HFFc6 (cell line): Measurements from ENCODE around the gene STRBP. TPM values are rescaled to one million over a fixed set of nuclear protein-coding genes. Genes with fewer than 3 reads are reported as not detected.

Experiments
- DNase-seq: peaks from one replicate; pipeline ENCODE4 v3.0.0-alpha.2; 2018
- H3K27ac Mint-ChIP-seq: 2 replicates; pipeline ENCODE4 v1.8.0; 2020; ENCODE audit warnings: mild to moderate bottlenecking, mixed read lengths
- H3K27me3 Mint-ChIP-seq: 2 replicates; pipeline ENCODE4 v1.8.0; 2021; ENCODE audit warnings: mild to moderate bottlenecking, moderate library complexity, mixed read lengths; ENCODE audit not compliant: insufficient read depth
- H3K36me3 Mint-ChIP-seq: 2 replicates; pipeline ENCODE4 v1.8.0; 2021; ENCODE audit warnings: low read depth, mixed read lengths
- H3K4me1 Mint-ChIP-seq: 2 replicates; pipeline ENCODE4 v1.8.0; 2020; ENCODE audit warnings: low read depth, mixed read lengths
- H3K4me3 Mint-ChIP-seq: 2 replicates; pipeline ENCODE4 v1.8.0; 2020; ENCODE audit warnings: mild to moderate bottlenecking, moderate library complexity, mixed read lengths
- H3K9me3 Mint-ChIP-seq: 2 replicates; pipeline ENCODE4 v1.8.0; 2020; ENCODE audit warnings: mild to moderate bottlenecking, mixed read lengths
- CTCF ChIP-seq: fragments of 200-600 bp; sonication (generic); IDR thresholded peaks from 2 replicates; pipeline ENCODE4 v1.5.0; 2021; ENCODE audit warnings: antibody characterized with exemption, mild to moderate bottlenecking
- total RNA-seq, 6 experiments: library from RNA; stranded (reverse); fragmentation: NEBNext Ultra II Directional; extraction: Animal tissue kit (Norgen Biotek cat#: 25700); gene quantifications; 2 replicates in 1 of 6; 3 replicates in 5 of 6; pipeline ENCODE4 v1.2.3, GENCODE V29; 2021

Gene STRBP
- total RNA-seq, 6 experiments from 2014 or later, result 1.4 to 2.5 (median 1.9) TPM

- Mint-ChIP-seq H3K4me3 (no peak overlapping the region), H3K9me3 (no peaks in the 10 kb centered on the region), H3K4me1 (peaks cover 9% of the 10 kb centered on the region; the same call in 1 of the 2 replicates), H3K27ac (no peak overlapping the region), H3K36me3 (no peaks in the 10 kb centered on the region), H3K27me3 (peaks cover 2% of the 10 kb centered on the region)
- TF ChIP-seq CTCF, result no peak
- DNase-seq, result no peak
Measured at GRCh38 chr9:123099042-123099441, 169.3 kb downstream of the STRBP start.

GRCh38 chr9:123098096-123098459 is 170.3 kb downstream of the STRBP start:
- no peaks in the 10 kb centered on the region for H3K9me3 Mint-ChIP-seq
- peaks cover 2% of the 10 kb centered on the region; the same call in 1 of the 2 replicates for H3K27me3 Mint-ChIP-seq
- peaks cover 8% of the 10 kb centered on the region; the same call in 1 of the 2 replicates for H3K4me1 Mint-ChIP-seq
- TF ChIP-seq CTCF, result no peak
- DNase-seq, result no peak
- no peak overlapping the region for H3K4me3 Mint-ChIP-seq
- no peaks in the 10 kb centered on the region for H3K36me3 Mint-ChIP-seq
- no peak overlapping the region for H3K27ac Mint-ChIP-seq

GRCh38 chr9:123097430-123098095 is 170.8 kb downstream of the STRBP start:
- H3K9me3 Mint-ChIP-seq, result no peaks in the 10 kb centered on the region
- no peak overlapping the region for H3K4me3 Mint-ChIP-seq
- no peak overlapping the region for H3K27ac Mint-ChIP-seq
- H3K27me3 Mint-ChIP-seq, result peaks cover 2% of the 10 kb centered on the region; the same call in 1 of the 2 replicates
- peaks cover 3% of the 10 kb centered on the region; the same call in 1 of the 2 replicates for H3K4me1 Mint-ChIP-seq
- no peak for TF ChIP-seq CTCF
- H3K36me3 Mint-ChIP-seq, result peaks cover 1% of the 10 kb centered on the region; the same call in 1 of the 2 replicates
- DNase-seq, result no peak

GRCh38 chr9:123096987-123097386 is 171.4 kb downstream of the STRBP start:
- Mint-ChIP-seq H3K27me3 (peaks cover 2% of the 10 kb centered on the region; the same call in 1 of the 2 replicates), H3K4me3 (no peak overlapping the region), H3K9me3 (no peaks in the 10 kb centered on the region), H3K27ac (no peak overlapping the region), H3K4me1 (peaks cover 5% of the 10 kb centered on the region; the same call in 1 of the 2 replicates), H3K36me3 (peaks cover 5% of the 10 kb centered on the region; the same call in 1 of the 2 replicates)
- no peak for TF ChIP-seq CTCF
- no peak for DNase-seq

- H3K9me3 Mint-ChIP-seq, result no peaks in the 10 kb centered on the region
- TF ChIP-seq CTCF, result no peak
- no peak for DNase-seq
- peaks cover 5% of the 10 kb centered on the region; the same call in 1 of the 2 replicates for H3K36me3 Mint-ChIP-seq
- H3K27ac Mint-ChIP-seq, result no peak overlapping the region
- H3K4me3 Mint-ChIP-seq, result no peak overlapping the region
- peaks cover 2% of the 10 kb centered on the region; the same call in 1 of the 2 replicates for H3K27me3 Mint-ChIP-seq
- H3K4me1 Mint-ChIP-seq, result peaks cover 28% of the 10 kb centered on the region
Measured at GRCh38 chr9:123093141-123093540, 175.2 kb downstream of the STRBP start.
